ENCODE measurements around the gene STAMBP.

Gene STAMBP

DNA sequence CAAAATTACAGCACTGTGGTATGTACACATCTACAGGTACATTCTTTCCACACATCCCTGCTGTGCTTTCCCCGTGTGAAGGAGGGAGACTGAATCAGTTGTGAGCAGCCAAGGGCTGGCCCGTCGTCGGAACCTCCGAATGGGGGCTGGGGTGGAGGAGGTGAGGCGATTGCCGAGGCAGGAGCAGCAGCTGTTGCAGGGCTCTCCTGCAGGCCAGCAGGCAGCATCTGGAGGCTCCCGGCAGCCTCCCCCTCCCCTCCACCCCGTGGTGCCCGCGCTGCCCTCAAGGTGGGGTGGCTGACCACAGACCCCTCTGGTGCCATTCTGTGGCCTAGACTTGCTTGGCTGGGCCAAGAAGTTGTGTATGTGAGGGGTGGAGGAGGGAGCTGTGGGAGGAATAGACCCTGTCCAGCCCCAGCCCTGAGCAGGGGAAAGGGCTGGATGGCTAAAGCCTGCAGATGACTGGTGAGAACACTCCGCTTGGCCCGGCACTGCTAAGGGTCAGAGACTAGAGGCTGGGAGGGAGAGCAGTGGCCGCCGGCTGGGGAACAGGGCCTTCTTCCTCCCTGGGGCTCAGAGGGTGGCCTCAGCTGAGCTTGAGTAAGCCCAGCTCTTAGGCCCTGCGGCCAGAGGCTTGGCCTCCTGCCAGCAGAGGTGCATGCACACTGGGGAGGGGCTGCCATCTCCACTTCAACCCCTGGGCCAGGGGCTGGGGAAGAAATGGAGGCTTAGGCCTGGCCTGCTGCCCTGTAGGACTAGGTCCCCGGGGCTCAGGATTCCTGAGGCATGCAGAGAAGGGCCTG, 7.6 kb downstream of the STAMBP start:
- TF ChIP-seq, protein P1, sequence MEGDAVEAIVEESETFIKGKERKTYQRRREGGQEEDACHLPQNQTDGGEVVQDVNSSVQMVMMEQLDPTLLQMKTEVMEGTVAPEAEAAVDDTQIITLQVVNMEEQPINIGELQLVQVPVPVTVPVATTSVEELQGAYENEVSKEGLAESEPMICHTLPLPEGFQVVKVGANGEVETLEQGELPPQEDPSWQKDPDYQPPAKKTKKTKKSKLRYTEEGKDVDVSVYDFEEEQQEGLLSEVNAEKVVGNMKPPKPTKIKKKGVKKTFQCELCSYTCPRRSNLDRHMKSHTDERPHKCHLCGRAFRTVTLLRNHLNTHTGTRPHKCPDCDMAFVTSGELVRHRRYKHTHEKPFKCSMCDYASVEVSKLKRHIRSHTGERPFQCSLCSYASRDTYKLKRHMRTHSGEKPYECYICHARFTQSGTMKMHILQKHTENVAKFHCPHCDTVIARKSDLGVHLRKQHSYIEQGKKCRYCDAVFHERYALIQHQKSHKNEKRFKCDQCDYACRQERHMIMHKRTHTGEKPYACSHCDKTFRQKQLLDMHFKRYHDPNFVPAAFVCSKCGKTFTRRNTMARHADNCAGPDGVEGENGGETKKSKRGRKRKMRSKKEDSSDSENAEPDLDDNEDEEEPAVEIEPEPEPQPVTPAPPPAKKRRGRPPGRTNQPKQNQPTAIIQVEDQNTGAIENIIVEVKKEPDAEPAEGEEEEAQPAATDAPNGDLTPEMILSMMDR (IDR thresholded peaks at IDR 0.05; ENCODE audit: insufficient read depth, low read depth, low read length, missing control alignments): no peak
- no peak overlapping the region for H3K4me3 ChIP-seq (ENCODE audit: low read depth, low read length)
- no peak for DNase-seq (ENCODE audit: low read depth)

DNA sequence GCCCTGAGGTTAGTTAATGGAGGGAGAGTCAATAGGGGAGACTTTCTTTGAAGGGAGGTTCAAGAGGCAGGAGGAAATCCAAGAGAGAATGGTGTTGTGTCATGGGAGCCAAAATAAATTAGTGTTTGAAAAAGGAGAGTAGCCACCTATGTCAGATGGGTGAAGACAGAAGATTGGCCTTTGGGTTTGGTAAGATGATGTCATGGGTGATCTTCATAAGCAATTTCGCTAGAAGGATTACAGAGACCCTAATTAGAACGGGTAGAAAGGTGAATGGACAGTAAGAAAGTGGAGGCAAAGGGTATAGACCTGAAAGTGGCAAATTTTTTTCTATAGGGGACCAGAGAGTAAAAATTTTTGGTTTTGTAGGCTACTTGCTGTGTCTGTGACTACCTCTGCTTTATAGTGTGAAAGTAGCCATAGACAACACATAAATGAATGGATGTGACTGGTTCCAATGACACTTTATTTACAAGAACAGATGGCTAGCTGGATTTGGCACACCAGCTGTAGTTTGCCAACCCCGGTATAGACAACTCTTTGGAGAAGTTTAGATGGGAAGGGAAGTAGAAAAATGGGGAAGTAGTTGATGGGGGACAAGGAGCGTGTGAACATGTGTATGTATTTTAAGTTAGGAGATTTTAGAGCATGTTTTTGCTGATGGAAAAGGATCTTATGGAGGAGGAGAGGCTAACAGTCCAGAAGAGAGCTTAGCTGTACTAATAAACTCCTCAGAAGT, 9.3 kb downstream of the STAMBP start:
- no peak for DNase-seq (ENCODE audit: low read depth)
- H3K4me3 ChIP-seq (ENCODE audit: low read depth, low read length): no peak overlapping the region
- TF ChIP-seq, protein P1 (IDR thresholded peaks at IDR 0.05; ENCODE audit: insufficient read depth, low read depth, low read length, missing control alignments): no peak

DNA sequence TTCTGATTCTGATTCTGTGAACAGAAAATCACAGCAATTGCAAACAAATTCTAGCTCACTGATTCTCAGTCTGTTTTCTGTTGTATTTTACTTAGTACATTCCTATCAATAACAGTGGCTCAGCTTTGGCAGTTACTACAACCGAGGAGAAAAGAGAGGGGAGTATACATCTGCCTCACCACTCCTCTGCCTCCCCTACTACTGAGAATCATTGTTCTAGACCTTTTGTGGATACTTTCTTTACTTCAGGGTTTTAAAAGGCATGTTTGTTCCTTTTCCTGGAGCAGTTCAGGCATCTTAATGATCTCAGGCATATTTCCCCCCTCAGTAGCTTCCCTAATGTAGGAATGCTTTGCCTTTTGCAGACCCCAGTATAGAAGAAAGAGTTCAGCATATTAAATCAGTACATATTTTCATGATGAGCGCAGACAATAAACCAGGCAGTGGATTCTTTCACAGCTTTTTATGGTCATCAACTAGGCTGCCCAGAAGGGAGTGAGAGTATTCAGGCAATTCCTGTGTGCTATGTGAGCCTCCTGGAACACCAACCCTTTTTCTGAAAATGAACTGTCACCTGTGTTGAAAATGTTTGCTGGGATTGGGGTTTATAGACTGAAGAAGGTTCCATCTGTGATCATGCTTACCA, 10.3 kb downstream of the STAMBP start:
- no peak overlapping the region for H3K4me3 ChIP-seq (ENCODE audit: low read depth, low read length)
- TF ChIP-seq, protein P1 (IDR thresholded peaks at IDR 0.05; ENCODE audit: insufficient read depth, low read depth, low read length, missing control alignments): no peak
- no peak for DNase-seq (ENCODE audit: low read depth)

DNA sequence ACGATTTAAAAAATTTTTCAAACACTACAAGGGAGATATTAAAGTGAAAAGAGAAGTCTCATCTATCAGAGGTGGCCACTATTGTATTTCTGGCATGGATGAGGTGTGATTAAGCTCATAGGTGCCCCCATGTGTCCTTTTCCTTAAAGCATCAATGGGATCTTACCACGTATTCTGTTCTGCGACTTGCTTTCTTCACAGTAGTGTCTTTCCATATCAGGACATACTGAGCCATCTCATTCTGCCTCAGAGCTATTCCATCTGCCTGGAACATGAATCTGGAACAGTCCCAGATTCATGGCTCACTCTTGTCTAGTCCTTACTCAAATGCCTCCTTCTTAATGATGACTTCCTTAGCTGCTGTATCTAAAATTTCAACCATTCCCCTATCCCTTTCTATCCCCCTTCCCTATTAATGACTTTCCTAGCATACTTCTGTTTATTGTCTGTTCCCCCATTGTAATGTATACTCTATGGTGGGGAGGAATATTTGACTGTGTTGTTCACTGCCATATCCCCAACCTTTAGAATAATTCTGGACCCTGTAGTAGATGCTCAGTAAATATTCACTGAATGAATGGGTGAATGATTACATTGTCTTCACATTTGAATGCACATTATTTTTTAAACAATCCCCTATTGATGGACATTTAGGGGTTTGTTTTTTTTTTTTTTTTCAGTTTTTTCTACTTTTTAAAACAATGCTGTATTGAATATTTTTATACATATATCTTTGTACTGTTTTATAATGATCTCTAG, 11.1 kb downstream of the STAMBP start:
- no peak overlapping the region for H3K4me3 ChIP-seq (ENCODE audit: low read depth, low read length)
- DNase-seq (ENCODE audit: low read depth): no peak
- TF ChIP-seq, protein P1 (IDR thresholded peaks at IDR 0.05; ENCODE audit: insufficient read depth, low read depth, low read length, missing control alignments): no peak

DNA sequence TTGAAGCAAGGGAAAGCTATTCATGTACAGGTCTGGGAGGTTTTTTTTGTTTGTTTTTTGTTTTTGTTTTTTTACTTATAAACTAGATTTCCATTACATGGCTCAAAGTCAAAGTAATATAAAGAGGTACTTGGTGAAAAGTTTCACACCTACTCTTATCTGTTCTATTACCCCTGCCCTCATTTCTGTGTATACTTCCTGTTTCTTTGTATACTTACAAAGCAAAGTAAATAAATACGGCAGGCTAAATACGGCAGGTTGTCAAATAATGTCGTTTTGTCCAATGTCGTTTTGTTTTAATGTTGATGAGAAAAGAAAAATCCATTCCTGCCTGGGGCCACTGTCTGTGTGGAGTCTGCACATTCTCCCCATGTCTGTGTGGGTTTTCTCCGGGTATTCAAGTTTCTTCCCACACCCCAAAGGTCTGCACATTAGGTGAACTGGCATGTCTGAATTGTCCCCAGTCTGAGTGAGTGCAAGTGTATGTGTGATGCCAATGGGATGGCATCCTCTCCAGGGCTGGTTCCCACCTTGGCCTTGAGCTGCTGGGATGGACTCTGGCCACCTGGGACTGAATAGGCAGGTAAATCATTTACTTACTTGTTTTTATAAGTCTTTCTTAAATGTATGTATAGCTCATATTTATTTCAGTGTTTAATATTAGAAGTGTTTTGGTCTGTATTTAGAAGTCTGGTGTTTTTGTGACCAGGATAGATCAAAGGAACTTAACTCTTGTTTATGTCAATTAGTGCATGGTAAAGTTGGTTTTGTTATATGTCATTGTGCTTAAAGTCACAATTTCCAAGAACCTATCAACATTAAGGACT, 13.4 kb downstream of the STAMBP start:
- TF ChIP-seq, protein P1 (IDR thresholded peaks at IDR 0.05; ENCODE audit: insufficient read depth, low read depth, low read length, missing control alignments): no peak
- H3K4me3 ChIP-seq (ENCODE audit: low read depth, low read length): no peak overlapping the region
- no peak for DNase-seq (ENCODE audit: low read depth)

DNA sequence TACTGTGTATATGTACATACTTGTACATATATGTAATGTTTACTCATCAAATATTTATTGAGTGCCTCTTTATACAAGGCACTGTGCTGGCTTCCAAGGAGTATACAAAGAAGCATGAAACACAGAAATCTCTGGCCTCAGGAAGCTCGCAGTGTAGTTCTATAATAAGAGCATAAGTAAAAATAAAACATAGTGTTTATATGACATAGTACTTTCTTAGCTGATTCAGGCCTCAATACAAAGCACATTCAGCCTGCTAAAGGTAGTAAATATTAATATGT, 13.9 kb downstream of the STAMBP start:
- H3K4me3 ChIP-seq (ENCODE audit: low read depth, low read length): no peak overlapping the region
- TF ChIP-seq, protein P1 (IDR thresholded peaks at IDR 0.05; ENCODE audit: insufficient read depth, low read depth, low read length, missing control alignments): no peak
- no peak for DNase-seq (ENCODE audit: low read depth)

All from GM12865 (cell line).